Fibroblast of skin of right biceps (primary cell): ENCODE results near the gene SNX15.
"Not testable (repeated sequence)": the region's sequence is repeated elsewhere in the genome, so short reads cannot be mapped to it uniquely, and the experiment has no call there.

Experiments used
- DNase-seq: peaks from one replicate; pipeline ENCODE4 v3.0.0-alpha.2; 2013

SNX15 gene

GRCh38 chr11:65016705-65017104 is 10.5 kb upstream of the SNX15 start:
- no peak for DNase-seq

- DNase-seq = no peak
Measured at GRCh38 chr11:65017937-65018336, 9.3 kb upstream of the SNX15 start.

GRCh38 chr11:65019824-65020223 is 7.4 kb upstream of the SNX15 start:
- no peak for DNase-seq

GRCh38 chr11:65021003-65021402 is 6.2 kb upstream of the SNX15 start:
- no peak for DNase-seq

- DNase-seq = no peak
Measured at GRCh38 chr11:65021509-65021908, 5.7 kb upstream of the SNX15 start.

- DNase-seq = not testable (repeated sequence)
Measured at GRCh38 chr11:65023502-65023901, 3.7 kb upstream of the SNX15 start.

GRCh38 chr11:65026810-65027209 is 429 bp upstream of the SNX15 start:
- no peak for DNase-seq

GRCh38 chr11:65032216-65032615 is 5.0 kb downstream of the SNX15 start:
- no peak for DNase-seq

GRCh38 chr11:65034423-65034822 is 7.2 kb downstream of the SNX15 start:
- DNase-seq = no peak

GRCh38 chr11:65035579-65035978 is 8.3 kb downstream of the SNX15 start:
- DNase-seq = no peak

- DNase-seq = no peak
Measured at GRCh38 chr11:65036931-65037330, 9.7 kb downstream of the SNX15 start.

- DNase-seq = no peak
Measured at GRCh38 chr11:65040520-65040846, 13.2 kb downstream of the SNX15 start.

GRCh38 chr11:65040847-65041622 is 13.8 kb downstream of the SNX15 start, which contains the start of gene SAC3D1:
TSS of gene SAC3D1 (plus strand) at chr11:65041210. CDS start at chr11:65041293, 83 bp downstream.
- DNase-seq = peak; percentile 97

GRCh38 chr11:65042891-65043290 is 15.7 kb downstream of the SNX15 start:
- no peak for DNase-seq

GRCh38 chr11:65043881-65044501 is 16.8 kb downstream of the SNX15 start:
- peak; percentile 30 for DNase-seq

- no peak for DNase-seq
Measured at GRCh38 chr11:65045061-65045460, 17.8 kb downstream of the SNX15 start.

GRCh38 chr11:65045728-65046127 is 18.5 kb downstream of the SNX15 start:
- DNase-seq = no peak

GRCh38 chr11:65047581-65048422 is 20.6 kb downstream of the SNX15 start:
- DNase-seq = peak; percentile 21

- no peak for DNase-seq
Measured at GRCh38 chr11:65051398-65051858, 24.2 kb downstream of the SNX15 start.

- DNase-seq = no peak
Measured at GRCh38 chr11:65053827-65054508, 26.7 kb downstream of the SNX15 start.

GRCh38 chr11:65055538-65055937 is 28.3 kb downstream of the SNX15 start:
- DNase-seq = no peak

- DNase-seq = no peak
Measured at GRCh38 chr11:65056999-65057398, 29.8 kb downstream of the SNX15 start.

- DNase-seq = no peak
Measured at GRCh38 chr11:65057526-65057925, 30.3 kb downstream of the SNX15 start.
